IPS DF 6.9 (cell line): ENCODE results near the gene FOXN4.

Experiments
- DNase-seq: peaks from one replicate; pipeline ENCODE4 v3.0.0-alpha.2; 2013; ENCODE audit warnings: low read depth, low spot score
- H3K27ac ChIP-seq: one replicate; pipeline ENCODE4 v1.5.1; 2013; ENCODE audit warnings: low read length, control low read depth
- H3K27me3 ChIP-seq: 2 replicates; pipeline ENCODE4 v1.6.1; 2013; ENCODE audit warnings: mild to moderate bottlenecking, low read length; ENCODE audit not compliant: control insufficient read depth, insufficient read depth
- H3K36me3 ChIP-seq: 2 replicates; pipeline ENCODE4 v1.6.1; 2013; ENCODE audit warnings: low read length; ENCODE audit not compliant: control insufficient read depth, insufficient read depth
- H3K4me1 ChIP-seq: 2 replicates; pipeline ENCODE4 v1.6.1; 2013; ENCODE audit warnings: low read length; ENCODE audit not compliant: control insufficient read depth, insufficient read depth
- H3K4me3 ChIP-seq: 2 replicates; pipeline ENCODE4 v1.5.1; 2013; ENCODE audit warnings: mild to moderate bottlenecking, low read length
- H3K9me3 ChIP-seq: 2 replicates; pipeline ENCODE4 v1.6.1; 2013; ENCODE audit warnings: low read length, inconsistent platforms; ENCODE audit not compliant: control insufficient read depth, insufficient read depth
- WGBS: extraction: QIAGEN DNeasy Blood & Tissue Kit; methylation state at CpG from one replicate; pipeline ENCODE4 v1.1.7; 2013; ENCODE audit warnings: mixed read lengths, missing lambda C conversion rate; ENCODE audit not compliant: insufficient read length, insufficient coverage; 5-methylcytosine and 5-hydroxymethylcytosine counted together

FOXN4 gene

GRCh38 chr12:109271418-109271817 lies 37.7 kb downstream of the FOXN4 start:
- Histone ChIP-seq H3K9me3 (no peaks in the 10 kb centered on the region), H3K4me3 (no peak overlapping the region), H3K4me1 (0 out of 2 replicates have a peak, but pooled peaks cover 2% of the 10 kb centered on the region), H3K27me3 (no peaks in the 10 kb centered on the region), H3K27ac (no peak overlapping the region), H3K36me3 (no peaks in the 10 kb centered on the region)
- no CpG with 5 or more reads among the region's 3 CpGs for WGBS
- no peak for DNase-seq

GRCh38 chr12:109270494-109270893 lies 38.6 kb downstream of the FOXN4 start:
- Histone ChIP-seq H3K27me3 (no peaks in the 10 kb centered on the region), H3K4me1 (0 out of 2 replicates have a peak, but pooled peaks cover 2% of the 10 kb centered on the region), H3K4me3 (no peak overlapping the region), H3K27ac (no peak overlapping the region), H3K9me3 (no peaks in the 10 kb centered on the region), H3K36me3 (no peaks in the 10 kb centered on the region)
- no CpG with 5 or more reads among the region's 1 CpG for WGBS
- no peak for DNase-seq

- no CpG with 5 or more reads among the region's 3 CpGs for WGBS
- no peak for DNase-seq
- H3K36me3 ChIP-seq: no peaks in the 10 kb centered on the region
- H3K4me1 ChIP-seq: 0 out of 2 replicates have a peak, but pooled peaks cover 2% of the 10 kb centered on the region
- H3K27ac ChIP-seq: no peak overlapping the region
- H3K4me3 ChIP-seq: no peak overlapping the region
- H3K9me3 ChIP-seq: no peaks in the 10 kb centered on the region
- H3K27me3 ChIP-seq: no peaks in the 10 kb centered on the region
These were observed 39.7 kb downstream of the FOXN4 start for GRCh38 chr12:109269428-109269827.

GRCh38 chr12:109268896-109269295 lies 40.2 kb downstream of the FOXN4 start:
- Histone ChIP-seq H3K27ac (no peak overlapping the region), H3K4me3 (no peak overlapping the region), H3K36me3 (no peaks in the 10 kb centered on the region), H3K4me1 (0 out of 2 replicates have a peak, but pooled peaks cover 2% of the 10 kb centered on the region), H3K9me3 (no peaks in the 10 kb centered on the region), H3K27me3 (no peaks in the 10 kb centered on the region)
- DNase-seq: no peak
- WGBS: no CpG with 5 or more reads among the region's 4 CpGs

- WGBS: no CpG with 5 or more reads among the region's 14 CpGs
- Histone ChIP-seq H3K27ac (no peak overlapping the region), H3K27me3 (no peaks in the 10 kb centered on the region), H3K4me3 (no peak overlapping the region), H3K9me3 (no peaks in the 10 kb centered on the region), H3K4me1 (no peaks in the 10 kb centered on the region), H3K36me3 (no peaks in the 10 kb centered on the region)
- no peak for DNase-seq
These were observed 41.7 kb downstream of the FOXN4 start for GRCh38 chr12:109267361-109267760.

GRCh38 chr12:109266106-109266879 lies 42.8 kb downstream of the FOXN4 start:
- no peaks in the 10 kb centered on the region for H3K27me3 ChIP-seq
- WGBS: no CpG with 5 or more reads among the region's 16 CpGs
- no peak overlapping the region for H3K4me3 ChIP-seq
- no peaks in the 10 kb centered on the region for H3K36me3 ChIP-seq
- no peak for DNase-seq
- no peak overlapping the region for H3K27ac ChIP-seq
- H3K4me1 ChIP-seq: no peaks in the 10 kb centered on the region
- no peaks in the 10 kb centered on the region for H3K9me3 ChIP-seq

- H3K4me3 ChIP-seq: no peak overlapping the region
- H3K9me3 ChIP-seq: no peaks in the 10 kb centered on the region
- no peaks in the 10 kb centered on the region for H3K27me3 ChIP-seq
- no CpG with 5 or more reads among the region's 27 CpGs for WGBS
- H3K27ac ChIP-seq: no peak overlapping the region
- no peaks in the 10 kb centered on the region for H3K4me1 ChIP-seq
- no peak for DNase-seq
- no peaks in the 10 kb centered on the region for H3K36me3 ChIP-seq
These were observed 44.0 kb downstream of the FOXN4 start for GRCh38 chr12:109264943-109265650.

GRCh38 chr12:109264095-109264942 lies 44.8 kb downstream of the FOXN4 start:
- no peaks in the 10 kb centered on the region for H3K36me3 ChIP-seq
- no peaks in the 10 kb centered on the region for H3K9me3 ChIP-seq
- H3K4me1 ChIP-seq: no peaks in the 10 kb centered on the region
- no peaks in the 10 kb centered on the region for H3K27me3 ChIP-seq
- H3K4me3 ChIP-seq: no peak overlapping the region
- peak; percentile 74 for DNase-seq
- WGBS: no CpG with 5 or more reads among the region's 23 CpGs
- H3K27ac ChIP-seq: no peak overlapping the region

- WGBS: no CpG with 5 or more reads among the region's 3 CpGs
- H3K4me3 ChIP-seq: no peak overlapping the region
These were observed 45.6 kb downstream of the FOXN4 start for GRCh38 chr12:109263439-109263838.

GRCh38 chr12:109261939-109262338 lies 47.1 kb downstream of the FOXN4 start:
- no CpG with 5 or more reads among the region's 2 CpGs for WGBS
- Histone ChIP-seq H3K4me1 (no peaks in the 10 kb centered on the region), H3K9me3 (no peaks in the 10 kb centered on the region), H3K27me3 (no peaks in the 10 kb centered on the region), H3K4me3 (no peak overlapping the region), H3K27ac (no peak overlapping the region), H3K36me3 (no peaks in the 10 kb centered on the region)
- DNase-seq: no peak

More at GRCh38 chr12:109263439-109263838, 45.6 kb downstream of the FOXN4 start:
- no peaks in the 10 kb centered on the region for H3K27me3 ChIP-seq
- no peaks in the 10 kb centered on the region for H3K4me1 ChIP-seq
- H3K27ac ChIP-seq: no peak overlapping the region
- DNase-seq: no peak
- H3K36me3 ChIP-seq: no peaks in the 10 kb centered on the region
- no peaks in the 10 kb centered on the region for H3K9me3 ChIP-seq
